GM19238 (cell line): ENCODE data around the gene SIK3.
"Not testable (repeated sequence)": the region's sequence is repeated elsewhere in the genome, so short reads cannot be mapped to it uniquely, and the experiment has no call there.

Experiments
- DNase-seq: peaks from one replicate; pipeline ENCODE4 v3.0.0; 2011; ENCODE audit warnings: low spot score; ENCODE audit not compliant: insufficient read length

Gene SIK3

DNA sequence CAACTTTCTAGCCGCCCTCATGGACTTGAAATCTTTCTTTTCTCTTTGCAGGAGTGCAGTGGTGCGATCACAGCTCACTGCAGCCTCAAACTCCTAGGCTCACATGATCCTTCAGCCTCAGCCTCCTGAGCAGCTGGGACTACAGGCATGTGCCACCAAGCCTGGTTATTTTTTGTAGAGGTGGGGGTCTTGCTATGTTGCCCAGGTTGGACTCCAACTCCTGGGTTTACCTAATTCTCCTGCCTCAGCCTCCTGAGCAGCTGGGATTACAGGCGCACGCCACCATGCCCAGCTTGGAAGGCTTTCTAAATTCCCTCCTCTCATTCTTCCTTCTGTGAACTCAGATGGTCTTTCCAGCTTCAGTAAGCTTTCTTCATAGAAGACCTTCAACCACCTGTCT lies 256.1 kb downstream of the SIK3 start:
- no peak for DNase-seq

DNA sequence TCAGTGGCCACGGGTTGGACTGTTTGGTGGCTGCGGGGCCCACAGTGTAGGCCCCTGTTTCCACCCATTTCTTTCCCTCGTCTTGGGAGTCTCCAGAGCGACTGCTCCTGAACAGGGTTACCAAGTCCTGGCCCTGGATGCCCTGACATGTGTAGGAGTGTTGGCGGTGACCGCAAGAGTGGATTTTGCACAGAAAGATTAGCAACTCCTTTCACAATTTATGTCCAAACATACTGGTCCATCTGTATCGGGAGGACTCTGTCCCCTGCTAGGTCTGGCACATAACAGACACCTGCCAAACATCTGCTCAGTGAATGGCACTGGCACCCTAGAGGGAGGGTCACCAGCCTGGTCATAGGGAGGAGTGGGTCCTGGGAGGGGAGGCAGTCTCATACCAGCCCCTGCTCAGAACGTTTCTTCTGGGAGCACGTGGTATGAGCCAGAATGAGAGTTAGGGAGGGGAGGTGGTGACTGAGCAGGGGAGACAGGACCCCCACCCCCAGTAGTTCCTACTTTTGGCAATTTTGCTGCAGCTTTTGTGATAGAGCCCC lies 257.4 kb downstream of the SIK3 start:
- DNase-seq: no peak

DNA sequence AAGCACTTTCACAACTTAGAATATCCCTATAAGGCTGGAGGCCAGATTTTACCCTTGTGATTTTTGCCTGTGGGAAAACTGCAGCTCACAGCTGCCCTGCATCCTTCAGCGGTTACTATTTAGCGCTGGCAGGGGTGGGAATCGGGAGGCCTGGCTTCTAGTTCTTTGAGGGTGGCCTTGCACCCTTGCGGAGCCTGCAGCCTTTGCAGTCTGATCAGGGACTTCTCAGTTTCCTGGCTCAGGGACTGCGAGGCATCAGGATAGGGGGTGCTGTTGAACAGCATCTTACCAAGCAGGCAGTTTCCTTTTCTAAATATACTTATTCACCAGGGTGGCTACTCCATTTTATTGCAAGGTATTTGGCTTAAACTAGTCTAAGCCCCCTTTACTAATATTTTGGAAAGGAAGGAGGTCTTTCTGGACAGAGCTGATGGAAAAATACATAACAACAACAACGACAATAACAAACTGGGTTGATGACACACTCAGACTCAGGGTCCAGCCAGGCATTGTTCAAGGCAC lies 257.9 kb downstream of the SIK3 start:
- DNase-seq: no peak

DNA sequence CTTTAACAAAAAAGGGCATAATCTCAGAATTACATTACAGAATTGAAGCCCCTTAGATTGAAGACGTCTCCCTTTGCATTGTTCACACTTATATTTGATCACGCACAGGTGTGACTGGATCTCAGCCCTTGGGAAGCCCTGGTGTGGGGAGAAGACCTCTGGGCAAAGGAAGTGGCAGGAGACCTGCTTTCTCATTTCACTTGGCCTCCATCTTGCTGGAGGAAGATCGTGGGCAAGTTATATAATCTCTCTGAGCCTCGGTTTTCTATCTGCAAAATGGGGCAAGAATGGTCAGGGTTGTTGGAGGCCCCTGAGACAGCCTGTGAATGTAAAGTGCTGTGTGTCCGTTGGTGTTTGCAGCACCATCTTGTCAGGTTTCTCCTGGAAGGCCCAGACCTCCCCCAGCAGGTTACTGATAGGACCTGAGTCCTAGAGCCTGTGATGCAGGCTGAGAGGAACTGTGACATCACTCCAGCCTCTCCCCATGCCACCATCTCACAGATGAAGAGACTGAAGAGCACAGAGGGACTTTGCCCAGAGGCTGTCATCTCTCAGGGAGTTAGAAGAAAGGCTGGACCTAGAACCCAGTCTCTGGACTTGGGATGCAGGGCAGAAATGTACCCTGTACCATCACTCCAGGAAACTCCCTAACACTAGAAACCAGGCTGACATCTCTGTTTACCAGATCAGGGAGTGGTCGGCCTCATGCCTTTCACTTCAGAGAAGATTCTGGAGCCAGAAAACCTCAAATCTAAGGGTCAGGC lies 259.7 kb downstream of the SIK3 start:
- no peak for DNase-seq

DNA sequence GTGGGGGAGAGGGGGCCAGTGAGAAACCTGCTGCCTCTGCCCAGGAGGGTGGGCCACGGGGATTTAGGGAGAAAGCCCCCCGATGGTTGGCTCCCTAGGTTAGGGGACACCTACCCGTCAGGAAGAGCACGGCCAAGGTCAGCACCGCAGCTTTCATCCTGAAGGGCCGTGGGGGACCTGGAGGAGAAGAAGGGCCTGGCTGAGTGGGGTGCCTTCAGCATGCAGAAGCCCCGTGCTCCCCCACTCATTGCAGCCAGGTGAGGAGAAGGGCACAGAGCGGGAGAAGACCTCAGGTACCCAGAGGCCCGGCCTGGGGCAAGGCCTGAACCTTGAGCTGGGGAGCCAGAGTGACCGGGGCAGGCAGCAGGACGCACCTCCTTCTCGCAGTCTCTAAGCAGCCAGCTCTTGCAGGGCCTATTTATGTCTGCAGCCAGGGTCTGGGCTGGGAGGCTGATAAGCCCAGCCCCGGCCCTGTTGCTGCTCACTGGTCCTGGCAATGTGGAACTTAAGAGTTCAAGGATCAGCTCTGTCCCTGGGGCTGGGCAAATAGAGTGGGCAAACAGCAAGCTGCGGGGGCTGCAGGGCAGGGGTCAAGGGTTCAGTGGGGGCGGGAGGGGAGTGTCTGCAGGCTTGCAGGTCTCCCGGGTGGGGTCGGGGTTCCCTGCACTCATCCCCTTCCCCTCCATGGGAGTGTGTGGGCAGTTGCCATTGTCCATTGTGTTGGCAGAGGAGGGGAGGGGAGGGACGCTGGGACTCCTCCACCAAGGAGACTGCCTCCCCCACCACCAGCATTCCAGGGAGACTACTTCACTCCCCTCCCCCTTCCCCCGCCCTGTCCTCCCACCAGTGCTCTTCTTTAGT lies 260.8 kb downstream of the SIK3 start, which contains the start of gene APOA1:
Gene APOA1 (minus strand): TSS at position 392 of the 861 bp plus-strand sequence. CDS start 235 bp downstream, at position 157.
- no peak for DNase-seq

DNA sequence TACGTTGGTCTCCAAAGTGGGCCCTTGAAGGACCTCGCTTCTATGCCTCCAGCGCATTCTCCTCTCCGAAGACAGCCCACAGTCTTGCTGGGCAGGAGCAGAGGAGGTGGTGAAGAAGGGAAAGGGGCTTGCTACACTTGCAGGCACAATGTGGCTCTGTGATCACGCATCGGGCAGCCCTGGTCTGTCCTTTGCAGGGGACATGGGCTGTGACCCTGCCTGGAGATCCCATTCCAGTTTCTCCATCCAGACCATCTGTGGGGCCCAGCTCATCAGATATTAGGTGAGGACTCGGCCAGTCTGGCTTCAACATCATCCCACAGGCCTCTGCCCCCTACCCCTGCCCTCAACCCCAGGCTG lies 261.6 kb downstream of the SIK3 start:
- DNase-seq: no peak

DNA sequence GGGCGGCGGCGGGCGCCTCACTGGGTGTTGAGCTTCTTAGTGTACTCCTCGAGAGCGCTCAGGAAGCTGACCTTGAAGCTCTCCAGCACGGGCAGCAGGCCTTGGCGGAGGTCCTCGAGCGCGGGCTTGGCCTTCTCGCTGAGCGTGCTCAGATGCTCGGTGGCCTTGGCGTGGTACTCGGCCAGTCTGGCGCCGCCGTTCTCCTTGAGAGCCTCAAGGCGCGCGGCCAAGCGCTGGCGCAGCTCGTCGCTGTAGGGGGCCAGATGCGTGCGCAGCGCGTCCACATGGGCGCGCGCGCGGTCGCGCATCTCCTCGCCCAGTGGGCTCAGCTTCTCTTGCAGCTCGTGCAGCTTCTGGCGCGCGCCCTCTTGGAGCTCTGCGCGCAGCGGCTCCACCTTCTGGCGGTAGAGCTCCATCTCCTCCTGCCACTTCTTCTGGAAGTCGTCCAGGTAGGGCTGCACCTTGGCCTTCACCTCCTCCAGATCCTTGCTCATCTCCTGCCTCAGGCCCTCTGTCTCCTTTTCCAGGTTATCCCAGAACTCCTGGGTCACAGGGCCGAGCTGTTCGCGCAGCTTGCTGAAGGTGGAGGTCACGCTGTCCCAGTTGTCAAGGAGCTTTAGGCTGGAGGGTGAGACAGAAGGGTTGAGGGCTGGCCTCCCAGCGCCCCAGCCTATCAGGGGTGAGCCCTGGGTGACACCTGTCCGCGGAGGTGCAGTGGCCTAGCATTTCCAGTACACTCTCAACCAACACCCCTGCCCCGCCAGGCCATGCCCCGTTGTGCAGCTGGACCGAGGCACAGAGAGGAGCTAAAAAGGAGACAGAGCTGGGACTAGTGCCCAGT lies 262.2 kb downstream of the SIK3 start:
- peak; percentile 84 for DNase-seq

DNA sequence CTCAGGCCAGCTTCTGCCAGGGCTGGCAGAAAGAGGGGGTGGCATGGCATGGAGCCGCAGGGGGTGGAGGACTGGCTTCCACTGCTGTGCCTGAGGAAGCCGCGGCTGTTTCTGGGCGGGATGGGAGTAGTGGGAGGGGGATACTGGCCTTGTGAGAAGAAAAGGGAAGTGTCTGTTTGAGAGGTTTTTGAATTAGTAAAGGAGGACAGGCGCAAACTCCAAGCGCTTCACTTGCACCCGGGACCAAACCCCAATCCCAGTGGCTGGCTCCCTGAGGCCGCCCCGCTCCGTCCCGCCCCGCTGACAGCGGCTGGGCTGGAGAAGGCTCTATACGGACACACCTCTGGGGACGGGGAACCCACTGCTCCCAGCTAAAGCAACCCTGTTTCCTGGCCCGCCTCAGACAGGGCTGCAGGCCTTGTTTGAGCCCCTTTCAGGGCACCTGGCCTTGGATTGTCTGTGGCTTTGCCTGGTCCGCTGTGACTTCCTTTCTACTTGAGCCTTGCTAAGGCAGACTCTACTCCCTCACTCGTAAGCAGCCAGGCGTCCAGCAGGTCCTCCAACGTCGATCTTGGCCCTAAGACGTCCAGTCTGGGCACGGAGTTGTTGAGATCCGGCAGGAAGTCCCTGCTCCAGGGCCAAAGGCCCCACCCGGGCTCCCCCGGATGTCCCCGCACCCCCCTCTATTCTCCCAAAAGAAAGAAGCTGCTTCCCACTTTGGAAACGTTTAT lies 263.0 kb downstream of the SIK3 start:
- DNase-seq: no peak

DNA sequence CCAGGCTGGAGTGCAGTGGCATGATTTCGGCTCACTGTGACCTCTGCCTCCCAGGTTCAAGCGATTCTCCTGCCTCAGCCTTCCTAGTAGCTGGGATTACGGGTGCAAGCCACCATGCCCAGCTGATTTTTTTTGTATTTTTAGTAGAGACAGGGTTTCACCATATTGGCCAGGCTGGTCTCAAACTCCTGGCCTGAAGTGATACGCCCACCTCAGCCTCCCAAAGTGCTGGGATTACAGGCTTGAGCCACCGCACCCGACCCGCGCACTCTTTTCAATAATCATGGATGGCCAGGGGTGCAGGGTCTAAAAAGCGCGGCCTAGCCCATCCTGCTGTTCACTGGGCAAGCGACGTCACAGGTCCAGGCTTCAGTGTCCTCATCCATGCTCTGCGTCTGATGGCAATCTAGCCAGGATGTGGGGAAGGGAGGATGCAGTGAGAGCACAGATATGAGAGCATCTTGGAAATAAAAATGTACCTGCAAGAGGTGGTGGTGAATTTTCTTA lies 263.6 kb downstream of the SIK3 start:
- not testable (repeated sequence) for DNase-seq

DNA sequence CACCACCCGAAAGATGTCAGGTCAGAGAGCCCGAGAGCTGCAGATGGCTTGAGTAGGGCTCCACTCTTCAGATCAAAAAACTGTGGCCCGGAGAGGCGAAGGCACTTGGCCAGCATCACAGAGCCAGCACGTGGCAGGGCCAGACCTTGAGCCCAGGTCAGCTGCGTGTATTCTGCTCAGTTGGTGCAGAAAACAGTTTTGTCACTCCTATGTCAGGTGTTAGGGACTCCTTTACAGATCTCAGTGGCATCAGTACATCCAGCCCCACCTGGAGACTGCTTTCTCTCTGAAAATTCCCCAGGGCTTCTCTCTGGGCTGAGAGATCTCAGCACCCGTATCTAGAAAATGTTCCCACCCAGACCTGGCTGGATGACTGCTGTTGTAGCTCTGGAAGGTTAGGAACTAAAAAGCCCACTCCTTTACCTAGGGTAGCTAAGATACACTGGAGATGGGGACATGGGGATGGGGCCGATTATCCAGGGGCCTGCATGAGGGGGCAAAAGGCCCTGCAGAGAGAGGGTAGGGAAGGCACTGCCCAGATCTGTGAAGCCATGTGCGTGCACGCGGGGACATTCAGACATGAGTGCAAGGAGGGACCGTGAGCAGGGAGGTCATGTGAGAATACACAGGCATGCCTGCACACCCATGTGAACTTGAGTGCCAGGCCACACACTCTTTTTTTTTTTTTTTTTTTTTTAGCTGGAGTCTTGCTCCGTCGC lies 264.3 kb downstream of the SIK3 start:
- no peak for DNase-seq

DNA sequence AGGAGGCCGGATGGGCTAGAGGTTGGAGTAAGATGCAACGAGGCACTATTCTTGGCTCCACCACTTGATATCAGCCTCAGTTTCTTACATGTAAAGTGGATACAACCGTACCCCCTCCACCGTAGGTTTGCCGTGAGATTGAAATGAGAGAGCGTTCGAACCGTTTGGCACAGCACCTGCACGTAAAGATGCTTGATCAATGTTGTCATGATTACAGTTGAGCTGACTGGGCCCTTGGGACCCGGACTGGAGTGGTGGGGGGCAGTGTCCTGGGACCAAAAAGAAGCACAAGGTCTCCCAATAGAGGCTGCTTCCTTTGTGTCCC lies 264.8 kb downstream of the SIK3 start:
- no peak for DNase-seq

DNA sequence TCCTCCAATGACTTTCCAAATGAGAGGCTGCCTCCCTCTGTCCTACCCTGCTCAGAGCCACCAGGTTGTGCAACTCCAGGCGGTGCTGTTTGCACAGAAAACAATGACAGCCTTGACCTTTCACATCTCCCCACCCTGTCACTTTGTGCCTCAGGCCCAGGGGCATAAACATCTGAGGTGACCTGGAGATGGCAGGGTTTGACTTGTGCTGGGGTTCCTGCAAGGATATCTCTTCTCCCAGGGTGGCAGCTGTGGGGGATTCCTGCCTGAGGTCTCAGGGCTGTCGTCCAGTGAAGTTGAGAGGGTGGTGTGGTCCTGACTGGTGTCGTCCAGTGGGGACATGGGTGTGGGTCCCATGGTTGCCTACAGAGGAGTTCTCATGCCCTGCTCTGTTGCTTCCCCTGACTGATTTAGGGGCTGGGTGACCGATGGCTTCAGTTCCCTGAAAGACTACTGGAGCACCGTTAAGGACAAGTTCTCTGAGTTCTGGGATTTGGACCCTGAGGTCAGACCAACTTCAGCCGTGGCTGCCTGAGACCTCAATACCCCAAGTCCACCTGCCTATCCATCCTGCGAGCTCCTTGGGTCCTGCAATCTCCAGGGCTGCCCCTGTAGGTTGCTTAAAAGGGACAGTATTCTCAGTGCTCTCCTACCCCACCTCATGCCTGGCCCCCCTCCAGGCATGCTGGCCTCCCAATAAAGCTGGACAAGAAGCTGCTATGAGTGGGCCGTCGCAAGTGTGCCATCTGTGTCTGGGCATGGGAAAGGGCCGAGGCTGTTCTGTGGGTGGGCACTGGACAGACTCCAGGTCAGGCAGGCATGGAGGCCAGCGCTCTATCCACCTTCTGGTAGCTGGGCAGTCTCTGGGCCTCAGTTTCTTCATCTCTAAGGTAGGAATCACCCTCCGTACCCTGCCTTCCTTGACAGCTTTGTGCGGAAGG lies 265.6 kb downstream of the SIK3 start:
- DNase-seq: no peak

DNA sequence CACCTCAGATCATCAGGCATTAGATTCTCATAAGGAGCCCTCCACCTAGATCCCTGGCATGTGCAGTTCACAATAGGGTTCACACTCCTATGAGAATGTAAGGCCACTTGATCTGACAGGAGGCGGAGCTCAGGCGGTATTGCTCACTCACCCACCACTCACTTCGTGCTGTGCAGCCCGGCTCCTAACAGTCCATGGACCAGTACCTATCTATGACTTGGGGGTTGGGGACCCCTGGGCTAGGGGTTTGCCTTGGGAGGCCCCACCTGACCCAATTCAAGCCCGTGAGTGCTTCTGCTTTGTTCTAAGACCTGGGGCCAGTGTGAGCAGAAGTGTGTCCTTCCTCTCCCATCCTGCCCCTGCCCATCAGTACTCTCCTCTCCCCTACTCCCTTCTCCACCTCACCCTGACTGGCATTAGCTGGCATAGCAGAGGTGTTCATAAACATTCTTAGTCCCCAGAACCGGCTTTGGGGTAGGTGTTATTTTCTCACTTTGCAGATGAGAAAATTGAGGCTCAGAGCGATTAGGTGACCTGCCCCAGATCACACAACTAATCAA lies 266.4 kb downstream of the SIK3 start:
- DNase-seq: no peak

DNA sequence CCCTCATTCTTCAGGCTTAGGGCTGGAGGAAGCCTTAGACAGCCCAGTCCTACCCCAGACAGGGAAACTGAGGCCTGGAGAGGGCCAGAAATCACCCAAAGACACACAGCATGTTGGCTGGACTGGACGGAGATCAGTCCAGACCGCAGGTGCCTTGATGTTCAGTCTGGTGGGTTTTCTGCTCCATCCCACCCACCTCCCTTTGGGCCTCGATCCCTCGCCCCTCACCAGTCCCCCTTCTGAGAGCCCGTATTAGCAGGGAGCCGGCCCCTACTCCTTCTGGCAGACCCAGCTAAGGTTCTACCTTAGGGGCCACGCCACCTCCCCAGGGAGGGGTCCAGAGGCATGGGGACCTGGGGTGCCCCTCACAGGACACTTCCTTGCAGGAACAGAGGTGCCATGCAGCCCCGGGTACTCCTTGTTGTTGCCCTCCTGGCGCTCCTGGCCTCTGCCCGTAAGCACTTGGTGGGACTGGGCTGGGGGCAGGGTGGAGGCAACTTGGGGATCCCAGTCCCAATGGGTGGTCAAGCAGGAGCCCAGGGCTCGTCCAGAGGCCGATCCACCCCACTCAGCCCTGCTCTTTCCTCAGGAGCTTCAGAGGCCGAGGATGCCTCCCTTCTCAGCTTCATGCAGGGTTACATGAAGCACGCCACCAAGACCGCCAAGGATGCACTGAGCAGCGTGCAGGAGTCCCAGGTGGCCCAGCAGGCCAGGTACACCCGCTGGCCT lies 267.9 kb downstream of the SIK3 start:
- no peak for DNase-seq

DNA sequence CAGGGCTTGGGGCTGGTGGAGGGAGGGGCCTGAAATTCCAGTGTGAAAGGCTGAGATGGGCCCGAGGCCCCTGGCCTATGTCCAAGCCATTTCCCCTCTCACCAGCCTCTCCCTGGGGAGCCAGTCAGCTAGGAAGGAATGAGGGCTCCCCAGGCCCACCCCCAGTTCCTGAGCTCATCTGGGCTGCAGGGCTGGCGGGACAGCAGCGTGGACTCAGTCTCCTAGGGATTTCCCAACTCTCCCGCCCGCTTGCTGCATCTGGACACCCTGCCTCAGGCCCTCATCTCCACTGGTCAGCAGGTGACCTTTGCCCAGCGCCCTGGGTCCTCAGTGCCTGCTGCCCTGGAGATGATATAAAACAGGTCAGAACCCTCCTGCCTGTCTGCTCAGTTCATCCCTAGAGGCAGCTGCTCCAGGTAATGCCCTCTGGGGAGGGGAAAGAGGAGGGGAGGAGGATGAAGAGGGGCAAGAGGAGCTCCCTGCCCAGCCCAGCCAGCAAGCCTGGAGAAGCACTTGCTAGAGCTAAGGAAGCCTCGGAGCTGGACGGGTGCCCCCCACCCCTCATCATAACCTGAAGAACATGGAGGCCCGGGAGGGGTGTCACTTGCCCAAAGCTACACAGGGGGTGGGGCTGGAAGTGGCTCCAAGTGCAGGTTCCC lies 268.6 kb downstream of the SIK3 start, which contains the start of gene APOC3:
Gene APOC3 (plus strand): TSS at position 383 of the 659 bp plus-strand sequence. CDS start 676 bp downstream, outside the sequence.
- DNase-seq: no peak

DNA sequence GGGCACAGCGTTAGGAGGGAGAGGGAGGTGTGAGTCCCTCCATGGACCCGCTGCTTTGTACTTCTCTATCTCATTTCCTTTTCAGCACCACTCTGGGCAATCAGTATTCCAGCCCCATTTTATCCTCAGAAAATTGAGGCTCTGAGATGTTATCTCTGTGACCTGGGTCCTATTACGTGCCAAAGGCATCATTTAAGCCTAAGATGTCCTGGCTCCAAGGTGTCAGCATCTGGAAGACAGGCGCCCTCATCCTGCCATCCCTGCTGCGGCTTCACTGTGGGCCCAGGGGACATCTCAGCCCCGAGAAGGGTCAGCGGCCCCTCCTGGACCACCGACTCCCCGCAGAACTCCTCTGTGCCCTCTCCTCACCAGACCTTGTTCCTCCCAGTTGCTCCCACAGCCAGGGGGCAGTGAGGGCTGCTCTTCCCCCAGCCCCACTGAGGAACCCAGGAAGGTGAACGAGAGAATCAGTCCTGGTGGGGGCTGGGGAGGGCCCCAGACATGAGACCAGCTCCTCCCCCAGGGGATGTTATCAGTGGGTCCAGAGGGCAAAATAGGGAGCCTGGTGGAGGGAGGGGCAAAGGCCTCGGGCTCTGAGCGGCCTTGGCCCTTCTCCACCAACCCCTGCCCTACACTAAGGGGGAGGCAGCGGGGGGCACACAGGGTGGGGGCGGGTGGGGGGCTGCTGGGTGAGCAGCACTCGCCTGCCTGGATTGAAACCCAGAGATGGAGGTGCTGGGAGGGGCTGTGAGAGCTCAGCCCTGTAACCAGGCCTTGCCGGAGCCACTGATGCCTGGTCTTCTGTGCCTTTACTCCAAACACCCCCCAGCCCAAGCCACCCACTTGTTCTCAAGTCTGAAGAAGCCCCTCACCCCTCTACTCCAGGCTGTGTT lies 269.4 kb downstream of the SIK3 start:
- no peak for DNase-seq
